TTC549 (cell line): ENCODE data around the gene EFNA2.

Experiments
- FAIRE-seq: peaks from 2 replicates; lab custom pipeline; 2012; peaks lifted over from hg19 to GRCh38; lab: Jason Lieb, UNC

EFNA2 gene

DNA sequence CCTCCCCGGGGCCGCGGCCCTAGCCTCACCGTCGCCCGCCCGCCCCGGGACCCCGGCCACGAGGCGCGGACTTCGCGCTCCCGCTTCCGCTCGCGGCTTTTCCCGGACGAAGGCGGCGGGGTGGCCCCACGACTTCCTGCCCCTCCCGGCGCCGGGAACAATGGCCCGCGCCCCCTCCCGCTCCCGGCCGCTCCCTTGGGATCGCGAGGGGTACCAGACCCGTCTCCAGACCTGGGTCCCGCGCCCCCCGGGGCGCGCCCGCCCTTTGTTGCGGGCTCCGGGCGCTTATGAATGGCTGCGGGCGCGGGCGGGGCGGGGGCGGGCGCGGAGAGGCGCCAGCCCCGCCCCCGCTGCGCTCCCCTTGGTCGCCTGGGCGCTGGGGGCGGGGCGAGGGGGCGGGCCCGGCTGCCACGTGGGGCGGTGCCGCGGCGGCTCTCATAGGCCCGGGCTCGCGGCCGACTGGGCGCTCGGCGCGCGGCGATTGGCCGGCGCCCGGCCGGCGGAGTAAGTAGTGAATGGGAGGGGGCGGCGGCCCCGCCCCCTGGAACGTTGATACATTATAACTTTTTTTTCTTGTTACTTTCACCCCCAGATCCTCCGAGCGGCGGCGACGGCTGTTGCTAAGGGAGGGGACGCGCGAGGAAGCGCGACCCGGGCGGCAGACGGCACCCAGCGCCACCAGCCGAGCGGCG, 36.2 kb upstream of the EFNA2 start:
- FAIRE-seq = no peak

DNA sequence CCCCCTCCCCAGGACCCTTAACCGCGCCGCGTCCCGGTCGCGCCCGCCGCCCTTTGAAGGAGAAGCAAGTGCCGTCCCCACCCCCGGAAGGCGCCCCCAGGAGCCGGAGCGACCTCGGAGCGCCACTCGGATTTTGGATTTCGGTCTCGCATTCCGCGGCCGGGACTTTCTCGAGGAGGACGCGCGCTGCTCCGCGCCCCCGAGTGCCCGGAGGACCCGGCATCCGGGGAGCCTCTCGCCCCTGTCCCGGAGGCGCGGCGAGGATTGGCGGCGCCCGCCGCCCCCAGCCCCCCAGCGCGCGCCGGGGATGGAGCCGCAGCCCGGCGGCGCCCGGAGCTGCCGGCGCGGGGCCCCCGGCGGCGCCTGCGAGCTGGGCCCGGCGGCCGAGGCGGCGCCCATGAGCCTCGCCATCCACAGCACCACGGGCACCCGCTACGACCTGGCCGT, 35.7 kb upstream of the EFNA2 start:
- FAIRE-seq = no peak

DNA sequence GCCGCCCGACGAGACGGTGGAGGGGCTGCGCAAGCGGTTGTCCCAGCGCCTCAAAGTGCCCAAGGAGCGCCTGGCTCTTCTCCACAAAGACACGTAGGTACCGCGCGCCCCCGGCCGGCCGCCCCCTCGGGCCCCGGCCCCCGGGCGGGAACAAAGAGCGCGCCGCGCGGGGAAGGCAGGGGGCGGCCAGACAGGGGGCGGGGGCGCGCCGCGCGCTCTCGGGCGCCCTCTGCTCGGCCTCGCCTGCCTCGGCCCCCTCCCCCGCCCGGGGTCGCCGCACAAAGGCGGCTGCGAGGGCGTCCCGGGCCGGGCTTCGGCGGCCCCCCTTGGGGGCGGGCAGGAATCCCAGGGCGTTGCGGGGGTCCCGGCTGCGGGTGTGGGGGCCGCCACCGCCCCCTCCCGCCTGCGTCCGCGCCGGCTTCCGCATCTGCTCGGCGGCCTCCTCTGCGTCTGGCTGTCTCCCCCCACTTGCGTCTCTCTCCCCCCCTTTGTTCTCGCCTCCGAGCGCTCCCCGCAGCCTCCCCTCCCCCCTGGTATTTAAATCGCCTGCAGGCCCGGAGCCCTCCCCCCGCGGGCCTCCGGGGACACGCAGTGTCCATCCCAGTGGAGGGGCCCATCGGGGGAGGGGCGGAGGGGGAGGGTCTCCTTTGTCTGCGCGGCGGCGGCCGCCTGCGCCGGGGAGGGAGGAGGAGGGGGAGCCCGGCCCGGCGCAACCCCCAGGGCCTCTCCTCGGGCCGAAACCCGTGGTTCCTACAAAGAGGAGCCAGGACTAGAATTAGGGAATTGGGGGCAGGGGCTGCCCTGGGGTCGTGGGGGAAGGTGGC, 35.0 kb upstream of the EFNA2 start:
- no peak for FAIRE-seq

DNA sequence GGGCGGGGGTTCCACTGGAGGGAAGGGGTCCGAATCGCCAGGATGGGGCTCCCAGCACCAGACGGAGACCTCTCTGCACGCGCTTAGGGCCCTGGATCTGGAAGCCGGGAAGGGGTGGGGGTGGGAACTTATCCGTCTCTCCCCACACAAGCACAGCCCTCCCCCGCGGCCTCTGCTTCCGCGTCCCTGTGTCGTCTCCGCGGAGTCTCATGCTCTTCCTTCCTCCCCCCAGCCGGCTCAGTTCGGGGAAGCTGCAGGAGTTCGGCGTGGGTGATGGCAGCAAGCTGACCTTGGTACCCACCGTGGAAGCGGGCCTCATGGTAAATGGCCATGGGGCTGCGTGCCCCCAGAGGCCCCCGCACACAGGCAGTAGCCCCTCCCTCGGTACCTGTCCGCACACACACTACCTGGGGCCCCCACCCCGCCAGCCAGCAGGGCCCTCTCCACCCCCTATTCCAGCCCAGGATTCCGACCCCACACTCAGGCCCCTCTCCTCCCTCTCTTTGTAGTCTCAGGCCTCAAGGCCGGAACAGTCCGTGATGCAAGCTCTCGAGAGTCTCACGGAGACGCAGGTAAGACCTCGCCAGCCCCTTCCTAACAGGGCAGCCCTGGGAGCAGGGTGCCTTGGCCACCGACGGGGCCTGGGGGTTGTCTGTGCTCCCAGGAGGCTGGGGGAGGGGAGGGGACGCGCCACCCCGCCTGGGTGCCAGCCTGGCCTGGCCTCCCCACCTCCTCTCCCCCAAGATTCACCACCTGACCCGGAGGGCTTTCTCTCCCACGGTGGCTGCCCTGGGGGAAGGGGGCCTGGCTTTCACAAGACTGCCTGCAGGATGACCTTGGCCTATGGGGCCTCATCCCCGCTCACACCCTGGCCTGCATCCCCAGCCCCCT, 34.1 kb upstream of the EFNA2 start:
- FAIRE-seq = no peak

DNA sequence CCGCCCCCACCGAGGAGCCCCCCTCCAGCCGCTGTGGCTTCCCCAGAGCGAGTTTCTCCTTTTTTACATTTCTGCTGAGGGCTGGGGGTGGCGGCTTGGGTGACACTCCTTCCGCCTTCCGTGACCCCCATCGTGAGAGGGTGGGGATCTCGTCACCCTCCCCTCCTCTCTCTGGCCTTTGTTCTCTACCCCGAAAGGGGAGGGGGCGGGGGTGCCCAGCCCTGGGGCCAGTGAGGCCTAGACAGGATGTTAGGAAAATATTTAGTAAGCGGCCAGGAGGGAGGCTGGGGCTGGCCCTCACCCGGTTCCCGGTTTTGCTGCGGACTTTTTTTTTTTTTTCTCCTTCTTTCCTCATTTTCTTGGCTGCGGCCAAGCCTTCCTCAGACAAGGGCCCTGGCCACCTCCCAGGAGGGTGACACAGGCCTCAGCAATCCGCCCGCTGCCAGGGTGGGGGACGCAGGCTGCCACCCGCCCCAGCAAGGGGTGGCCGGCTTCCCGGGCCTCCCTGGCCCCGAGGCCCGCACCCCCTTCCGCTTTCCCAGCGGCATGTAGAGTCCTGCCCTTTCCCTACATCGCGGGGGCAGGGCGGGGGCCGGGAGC, 33.4 kb upstream of the EFNA2 start:
- no peak for FAIRE-seq

DNA sequence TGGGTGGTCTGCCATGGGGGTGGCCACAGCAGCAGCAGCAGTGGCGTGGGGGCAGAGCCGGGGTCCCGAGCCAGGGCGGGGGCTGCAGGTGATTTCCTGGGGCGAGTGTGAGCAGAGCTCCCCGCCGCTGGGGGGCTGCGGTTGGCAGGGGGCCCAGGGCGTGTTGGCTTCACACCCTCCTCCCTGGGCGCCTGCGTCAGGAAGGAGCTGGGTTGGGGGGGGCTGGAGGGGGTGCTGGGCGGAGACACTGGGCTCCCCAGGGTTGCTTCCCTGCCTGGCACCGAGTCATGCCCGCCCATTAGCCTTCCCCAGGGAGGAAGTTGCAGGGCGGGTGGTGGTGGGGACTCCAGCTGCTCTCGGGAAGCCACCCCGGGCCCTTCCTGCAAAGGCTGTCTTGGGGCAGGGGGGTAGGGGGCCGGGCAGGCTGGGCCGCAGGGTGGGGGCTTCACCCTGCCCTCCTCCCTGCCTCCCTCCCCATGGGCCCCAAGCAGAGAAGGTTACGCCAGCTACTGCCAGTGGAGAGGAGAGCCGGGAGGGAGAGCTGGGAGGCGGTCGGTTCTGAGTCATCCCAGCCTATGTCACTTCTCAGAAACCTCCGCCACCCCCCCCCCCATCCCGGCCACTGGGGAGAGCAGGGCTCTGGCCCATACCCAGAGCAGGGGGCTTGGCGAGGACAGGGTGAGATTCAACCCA, 32.7 kb upstream of the EFNA2 start:
- no peak for FAIRE-seq

DNA sequence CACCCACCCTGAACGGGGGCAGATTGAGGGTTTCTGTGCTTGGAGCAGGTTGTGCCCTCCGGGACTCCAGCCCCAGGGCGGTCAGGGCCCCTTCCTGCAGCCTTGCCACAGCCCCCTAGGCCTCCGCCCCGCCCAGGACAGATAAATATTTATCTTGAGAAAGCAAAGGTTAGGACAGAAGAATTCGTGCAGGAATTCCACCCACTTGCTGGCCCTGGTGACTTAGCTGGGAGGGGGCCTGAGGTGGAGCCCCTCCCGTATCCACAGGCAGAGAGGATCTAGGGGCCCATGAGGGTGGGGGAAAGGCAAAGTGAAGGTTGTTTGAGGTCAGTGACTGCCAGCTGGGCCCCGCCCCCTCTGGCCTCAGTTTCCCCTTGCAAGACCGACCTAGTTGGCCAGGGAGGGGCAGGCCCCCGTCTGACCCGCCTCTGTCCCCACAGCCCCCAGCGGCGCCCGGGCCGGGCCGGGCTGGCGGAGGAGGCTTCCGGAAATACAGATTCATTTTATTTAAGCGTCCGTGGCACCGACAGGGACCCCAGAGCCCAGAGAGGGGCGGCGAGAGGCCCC, 32.1 kb upstream of the EFNA2 start:
- no peak for FAIRE-seq

DNA sequence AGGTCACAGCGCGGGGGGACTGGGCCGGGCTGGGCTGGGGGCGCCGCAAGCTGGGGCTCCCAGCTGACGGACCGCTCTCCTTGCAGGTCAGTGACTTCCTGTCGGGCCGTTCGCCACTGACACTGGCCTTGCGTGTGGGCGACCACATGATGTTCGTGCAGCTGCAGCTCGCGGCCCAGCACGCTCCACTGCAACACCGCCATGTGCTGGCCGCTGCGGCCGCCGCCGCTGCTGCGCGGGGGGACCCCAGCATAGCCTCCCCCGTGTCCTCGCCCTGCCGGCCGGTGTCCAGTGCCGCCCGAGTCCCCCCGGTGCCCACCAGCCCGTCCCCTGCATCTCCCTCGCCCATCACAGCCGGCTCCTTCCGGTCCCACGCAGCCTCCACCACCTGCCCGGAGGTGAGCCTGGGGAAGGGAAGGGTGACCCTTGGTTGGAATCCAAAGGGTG, 31.6 kb upstream of the EFNA2 start:
- FAIRE-seq = no peak

DNA sequence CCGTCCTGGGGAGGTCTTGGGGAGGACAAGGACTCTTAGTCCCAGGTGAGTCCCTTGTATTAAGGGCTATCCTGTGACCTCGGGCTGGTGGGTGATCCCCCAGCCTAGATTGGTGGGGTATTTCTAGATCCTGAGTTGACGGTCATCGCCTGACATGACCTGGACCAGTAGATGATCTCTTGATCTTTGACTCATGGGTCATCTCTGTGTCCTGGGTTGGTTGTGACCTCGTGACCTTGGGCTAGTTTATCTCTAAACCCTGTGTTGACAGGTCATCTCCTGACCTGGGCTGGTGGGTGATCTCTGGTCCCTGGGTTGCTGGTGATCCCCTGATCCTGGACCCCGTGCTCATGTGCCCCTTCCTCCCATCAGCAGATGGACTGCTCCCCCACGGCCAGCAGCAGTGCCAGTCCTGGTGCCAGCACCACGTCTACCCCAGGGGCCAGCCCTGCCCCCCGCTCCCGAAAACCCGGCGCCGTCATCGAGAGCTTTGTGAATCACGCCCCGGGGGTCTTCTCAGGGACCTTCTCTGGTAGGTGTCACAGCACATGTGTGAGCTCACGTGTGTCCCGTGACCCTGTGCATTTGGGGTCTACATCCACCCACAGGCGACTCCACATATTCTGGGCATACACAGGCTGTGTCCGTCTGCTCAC, 31.0 kb upstream of the EFNA2 start:
- no peak for FAIRE-seq

DNA sequence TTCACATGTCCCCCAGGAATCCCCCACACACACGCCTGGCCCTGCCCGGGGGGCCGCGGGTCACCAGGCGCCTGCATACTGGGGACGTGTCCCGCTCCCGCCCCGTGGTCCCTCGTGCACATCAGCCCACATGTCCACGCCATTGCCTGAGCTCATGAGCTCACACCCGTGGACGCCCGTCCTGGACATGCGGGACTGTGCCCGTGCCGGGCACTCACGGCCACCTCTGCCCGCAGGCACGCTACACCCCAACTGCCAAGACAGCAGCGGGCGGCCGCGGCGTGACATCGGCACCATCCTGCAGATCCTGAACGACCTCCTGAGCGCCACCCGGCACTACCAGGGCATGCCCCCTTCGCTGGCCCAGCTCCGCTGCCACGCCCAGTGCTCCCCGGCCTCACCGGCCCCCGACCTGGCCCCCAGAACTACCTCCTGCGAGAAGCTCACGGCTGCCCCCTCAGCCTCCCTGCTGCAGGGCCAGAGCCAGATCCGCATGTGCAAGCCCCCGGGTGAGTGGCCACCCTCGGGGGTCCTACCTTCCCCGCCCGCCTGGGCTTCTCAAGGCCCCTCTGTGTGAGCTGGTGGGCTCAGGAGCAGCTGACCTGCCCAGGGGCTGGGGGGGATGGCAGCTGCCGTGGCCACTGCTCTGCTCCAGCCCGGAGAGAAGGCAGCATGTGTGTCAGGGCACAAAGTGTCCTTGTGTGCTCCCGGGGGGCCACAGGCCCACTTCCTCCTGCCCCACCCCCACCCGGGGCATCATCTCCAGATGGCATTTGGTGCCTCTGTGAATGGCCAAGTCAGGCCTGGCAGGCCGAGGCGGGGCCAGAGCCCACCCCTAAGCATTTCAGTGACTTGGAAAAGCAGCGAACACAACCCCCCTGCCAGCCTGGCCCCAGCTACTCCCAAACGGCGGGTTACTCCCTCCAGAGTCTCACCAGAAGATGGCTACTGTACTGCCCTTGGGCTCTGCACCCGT, 30.2 kb upstream of the EFNA2 start:
- FAIRE-seq = no peak

DNA sequence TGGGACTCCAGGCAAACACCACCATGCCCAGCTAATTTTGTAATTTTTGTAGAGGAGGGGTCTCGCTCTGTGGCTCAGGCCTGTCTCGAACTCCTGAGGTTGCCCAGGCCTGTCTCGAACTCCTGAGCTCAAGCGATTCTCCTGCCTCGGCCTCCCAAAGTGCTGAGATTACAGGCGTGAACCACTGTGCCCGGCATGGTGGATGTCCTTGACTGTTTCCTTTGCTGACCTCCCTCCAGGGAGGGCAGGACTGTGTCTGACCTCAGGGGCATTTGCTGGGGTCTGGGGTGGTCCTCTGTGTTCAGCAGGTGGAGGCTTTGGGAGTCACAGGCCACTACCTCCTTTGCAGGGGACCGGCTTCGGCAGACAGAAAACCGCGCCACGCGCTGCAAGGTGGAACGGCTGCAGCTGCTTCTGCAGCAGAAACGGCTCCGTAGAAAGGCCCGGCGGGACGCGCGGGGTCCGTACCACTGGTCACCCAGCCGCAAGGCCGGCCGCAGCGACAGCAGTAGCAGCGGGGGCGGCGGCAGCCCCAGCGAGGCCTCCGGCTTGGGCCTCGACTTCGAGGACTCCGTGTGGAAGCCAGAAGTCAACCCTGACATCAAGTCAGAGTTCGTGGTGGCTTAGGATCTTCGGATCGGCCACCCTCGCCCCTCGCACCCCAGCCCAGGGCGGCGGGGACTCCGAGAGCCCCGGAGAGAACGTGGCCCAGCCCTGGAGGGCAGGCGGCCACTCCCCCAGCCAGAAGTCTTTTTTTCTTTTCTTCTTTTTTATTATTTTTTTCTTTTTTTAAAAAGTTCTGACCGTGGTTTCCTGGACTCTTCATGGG, 28.8 kb upstream of the EFNA2 start:
- FAIRE-seq = no peak

DNA sequence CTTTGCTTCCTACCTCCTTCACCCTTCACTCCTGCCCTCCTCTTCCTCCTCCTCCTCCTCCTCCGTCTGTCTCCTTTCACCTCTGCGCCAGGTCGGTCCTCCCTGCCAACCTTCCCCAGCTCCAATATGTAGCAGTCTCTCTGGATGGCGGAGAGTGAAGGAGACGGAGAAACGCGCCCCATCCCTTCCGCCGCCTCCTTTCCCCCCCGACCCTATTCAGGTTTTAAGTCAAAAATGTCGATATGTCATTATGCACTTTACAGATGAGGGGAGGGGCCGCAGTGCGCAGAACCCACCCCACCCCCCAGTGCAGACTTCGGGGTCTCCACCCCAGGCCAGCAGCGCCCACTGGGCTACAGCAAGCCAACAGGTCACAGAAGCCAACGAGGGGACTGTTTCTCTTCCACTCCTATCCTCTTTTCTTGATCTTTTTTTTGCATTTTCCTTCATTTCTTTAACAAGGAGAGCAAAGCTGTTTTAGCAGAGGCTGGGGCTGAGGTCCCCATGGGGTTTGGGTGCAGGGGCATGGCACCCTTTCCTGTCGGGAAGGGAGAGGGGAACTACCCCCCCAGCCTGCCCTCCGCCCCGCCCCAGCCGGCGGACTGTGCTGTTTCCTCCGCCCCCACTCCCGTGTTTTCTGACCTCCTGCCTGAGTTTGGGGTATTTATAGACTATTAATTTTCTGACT, 28.1 kb upstream of the EFNA2 start:
- no peak for FAIRE-seq

DNA sequence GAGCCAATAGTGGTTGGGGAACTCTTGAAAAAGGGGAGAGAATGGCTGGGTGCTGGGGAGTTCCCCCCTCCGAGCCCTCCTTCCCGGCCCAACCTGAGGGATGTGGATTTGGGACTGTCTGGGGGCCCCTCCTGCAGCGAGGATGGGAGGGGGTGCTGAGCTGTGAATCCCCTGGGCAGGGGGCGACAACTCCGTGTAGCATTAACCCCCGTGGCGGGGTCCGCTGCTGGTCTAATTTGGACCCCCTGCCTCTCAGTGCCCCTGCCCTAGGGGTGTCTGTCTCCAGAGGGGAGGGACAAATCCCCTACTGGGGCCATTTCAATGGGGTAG, 27.5 kb upstream of the EFNA2 start:
- FAIRE-seq = no peak

DNA sequence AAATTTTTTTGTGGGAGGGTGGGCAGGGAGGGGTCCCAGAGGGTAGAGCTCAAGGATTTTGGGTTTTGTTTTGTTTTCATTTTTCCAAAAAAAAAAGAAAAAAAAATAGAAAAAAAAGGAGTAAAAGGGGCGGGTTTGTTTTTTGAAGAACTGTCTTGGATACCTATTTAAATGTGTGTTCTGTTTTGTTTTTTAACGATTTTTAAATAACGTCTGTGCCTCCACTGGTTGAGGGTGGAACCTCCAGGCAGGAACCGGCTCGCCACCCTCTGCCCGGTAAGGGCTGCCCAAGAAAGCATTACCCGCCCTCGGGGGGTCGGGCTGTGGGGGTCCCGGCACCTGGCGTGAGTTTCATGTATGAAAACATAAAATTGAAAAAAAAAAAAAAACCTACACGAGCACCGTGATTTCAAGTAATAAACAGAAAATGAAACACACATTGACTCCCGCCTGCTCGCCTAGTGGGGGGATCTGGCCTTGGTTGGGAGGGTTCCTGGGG, 26.9 kb upstream of the EFNA2 start:
- FAIRE-seq = no peak

DNA sequence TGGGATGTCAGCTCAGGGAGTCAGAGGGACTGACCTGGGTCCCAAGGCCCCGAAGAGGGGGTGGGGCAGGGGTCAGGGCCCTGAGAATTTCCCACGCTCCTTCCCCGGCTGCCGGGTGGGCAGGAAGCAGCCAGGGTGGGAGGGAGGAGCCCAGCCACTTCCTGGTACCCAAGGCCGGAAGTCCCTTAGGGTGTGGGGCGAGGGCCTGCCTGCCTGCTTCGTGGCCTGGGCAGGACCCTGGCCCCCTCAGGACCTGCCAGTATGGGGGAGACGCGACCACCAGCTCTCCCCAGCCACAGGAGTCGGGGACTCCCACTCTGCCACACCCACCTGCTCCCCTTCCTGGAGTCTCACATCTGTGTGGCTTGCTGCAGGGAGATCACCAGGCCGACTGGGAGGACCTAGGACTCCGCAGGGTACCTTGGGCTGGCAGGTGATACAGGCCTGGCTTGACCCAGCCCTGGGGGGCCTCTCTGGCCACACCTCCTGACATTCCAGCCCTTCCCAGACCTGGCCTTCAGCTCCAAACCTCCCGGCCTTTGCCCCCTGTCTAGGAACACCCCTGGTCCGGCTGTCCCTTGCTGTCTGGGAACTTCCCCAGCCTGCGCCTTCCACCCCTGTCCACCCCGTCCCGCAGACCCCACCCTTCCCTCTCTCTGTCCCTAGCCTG, 26.3 kb upstream of the EFNA2 start:
- FAIRE-seq = no peak

DNA sequence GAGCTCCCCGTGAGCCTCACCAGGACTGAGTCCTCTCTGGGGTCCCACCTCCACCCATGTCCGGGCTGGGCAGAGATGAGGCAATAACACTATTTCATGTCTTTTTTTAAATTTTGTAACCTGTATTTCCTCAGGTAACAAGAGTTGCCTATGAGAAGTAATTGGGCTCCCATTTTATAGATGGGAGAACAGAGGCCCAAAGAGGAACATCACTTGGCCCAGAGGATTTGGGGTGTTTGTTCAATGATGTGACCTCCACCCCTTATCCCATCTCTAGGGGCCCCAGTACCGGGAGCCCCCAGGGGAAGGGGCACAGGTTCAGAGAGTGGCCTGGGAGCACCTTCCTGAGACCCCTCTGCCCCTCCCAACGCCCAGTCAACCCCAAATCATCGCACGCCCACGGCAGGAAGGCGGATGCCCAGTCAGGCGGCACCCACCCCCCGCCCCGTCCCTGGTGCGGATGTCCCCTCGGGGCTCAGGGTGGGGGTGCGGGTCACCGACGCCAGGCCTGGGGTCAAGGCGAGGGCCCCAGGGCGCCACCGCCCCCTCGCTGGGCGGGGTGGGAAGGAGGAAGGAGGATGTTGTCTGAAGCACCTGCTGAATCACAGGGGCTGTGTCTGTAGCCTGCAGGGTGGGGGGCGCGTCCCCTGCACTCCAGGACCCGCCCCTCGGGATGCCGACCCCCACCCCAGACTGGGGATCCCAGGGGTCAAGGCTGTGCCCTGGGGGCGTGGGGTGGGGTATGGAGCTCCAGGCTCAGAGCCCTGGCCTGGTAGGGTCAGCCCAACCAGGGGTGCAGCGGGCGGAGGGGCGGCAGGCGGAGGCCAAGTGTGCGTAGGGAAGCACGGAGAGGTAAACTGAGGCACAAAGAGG, 25.6 kb upstream of the EFNA2 start:
- FAIRE-seq = no peak
